Putamen (tissue), 1 donor: Measurements from ENCODE around the gene CAB39L.
"Not testable (repeated sequence)": the region's sequence is repeated elsewhere in the genome, so short reads cannot be mapped to it uniquely, and the experiment has no call there.

Experiments used
- DNase-seq: peaks from one replicate; pipeline ENCODE4 v3.0.0-alpha.2; 2016; ENCODE audit warnings: low spot score

Gene CAB39L

DNA sequence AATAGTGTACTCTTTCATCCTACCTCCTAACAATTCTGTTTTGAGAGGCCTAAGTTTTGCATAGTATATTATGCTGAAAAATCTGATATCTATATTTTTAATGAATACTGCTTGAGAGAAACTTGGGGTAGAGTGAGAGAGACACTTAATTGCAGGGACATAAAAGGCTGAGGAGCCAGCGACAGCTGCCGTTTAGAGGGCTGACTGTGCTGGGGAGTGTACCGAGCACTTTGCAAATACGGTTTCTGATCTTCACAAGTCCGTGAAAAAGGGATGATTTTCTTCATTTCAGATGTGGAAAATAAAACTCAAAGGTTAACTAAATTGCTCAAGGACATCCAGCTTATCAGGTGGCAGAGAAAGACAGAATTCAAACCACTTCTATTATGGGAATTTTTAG is 97.4 kb downstream of the CAB39L start:
- no peak for DNase-seq

DNA sequence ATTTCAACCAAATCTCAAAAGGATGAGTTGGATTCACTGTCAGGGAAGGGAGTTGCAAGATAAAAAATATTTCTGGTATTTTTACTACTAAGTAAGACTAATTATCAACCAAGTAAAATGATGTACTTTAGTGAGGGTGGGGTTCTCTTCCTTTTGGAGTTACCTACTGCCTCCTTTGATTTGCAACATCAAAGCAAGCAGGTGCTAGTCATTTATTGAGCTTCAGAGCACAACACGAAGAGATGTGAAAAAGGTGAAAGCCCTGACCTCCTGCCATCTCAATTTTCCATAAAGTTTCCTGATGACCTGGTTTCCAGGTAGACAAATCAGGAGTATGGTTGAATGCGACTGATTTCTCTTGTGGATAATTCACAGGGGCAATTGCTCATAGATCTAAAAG is 100.1 kb downstream of the CAB39L start:
- DNase-seq: no peak

DNA sequence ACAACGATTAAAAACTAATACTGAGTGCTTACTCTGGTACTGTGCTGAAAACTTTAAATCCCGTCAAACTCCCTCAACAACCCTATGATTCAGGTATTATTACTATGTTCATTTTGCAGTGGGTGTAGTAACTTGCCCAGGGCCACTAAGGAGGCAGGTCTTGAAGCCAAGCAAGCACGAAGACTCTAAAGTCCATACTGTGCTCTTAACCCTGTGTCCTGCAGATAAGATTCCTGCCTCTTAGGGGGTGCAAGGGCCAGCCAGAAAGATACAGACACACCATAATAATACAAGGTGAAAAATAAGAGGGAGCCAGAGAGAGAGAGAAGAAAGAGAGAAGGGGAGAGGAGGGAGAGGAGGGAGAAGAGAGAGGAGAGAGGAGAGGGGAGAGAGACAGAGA is 100.6 kb downstream of the CAB39L start:
- DNase-seq: no peak

DNA sequence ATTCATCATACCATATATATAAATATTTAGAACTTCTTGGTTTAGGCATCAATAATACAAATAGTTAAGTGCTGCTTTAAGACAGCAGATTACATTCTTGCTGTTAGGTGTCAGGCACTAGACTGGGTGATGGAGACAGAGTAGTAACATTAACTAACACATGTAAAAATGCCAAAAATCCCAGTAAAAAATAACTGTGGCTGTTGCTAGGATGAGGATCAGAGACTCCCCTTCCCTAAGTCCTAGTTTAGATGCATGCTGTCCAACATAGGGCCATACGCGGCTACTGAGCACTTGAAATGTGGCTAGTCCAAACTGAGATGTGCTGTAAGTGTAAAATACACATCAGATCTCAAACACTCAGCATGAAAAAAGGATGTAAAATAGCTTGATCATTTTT is 101.4 kb downstream of the CAB39L start:
- DNase-seq: no peak

DNA sequence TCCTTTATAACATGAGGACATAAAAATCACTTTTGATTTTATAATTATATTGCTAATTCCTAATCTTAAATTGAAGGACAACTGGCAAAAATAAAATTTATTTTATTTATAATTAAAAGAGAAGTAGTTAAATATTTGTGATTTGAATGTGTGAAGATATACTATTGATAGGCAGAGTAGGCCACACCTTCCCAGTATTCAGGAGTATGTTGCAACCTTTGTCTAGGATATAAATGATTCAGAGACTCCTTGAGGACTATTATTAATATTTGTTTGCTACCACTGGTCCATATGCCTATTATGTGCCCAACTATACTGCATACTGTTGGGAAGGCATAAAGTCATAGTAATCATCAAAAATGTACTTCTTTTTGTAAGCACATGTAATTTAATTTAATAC is 101.9 kb downstream of the CAB39L start:
- no peak for DNase-seq

DNA sequence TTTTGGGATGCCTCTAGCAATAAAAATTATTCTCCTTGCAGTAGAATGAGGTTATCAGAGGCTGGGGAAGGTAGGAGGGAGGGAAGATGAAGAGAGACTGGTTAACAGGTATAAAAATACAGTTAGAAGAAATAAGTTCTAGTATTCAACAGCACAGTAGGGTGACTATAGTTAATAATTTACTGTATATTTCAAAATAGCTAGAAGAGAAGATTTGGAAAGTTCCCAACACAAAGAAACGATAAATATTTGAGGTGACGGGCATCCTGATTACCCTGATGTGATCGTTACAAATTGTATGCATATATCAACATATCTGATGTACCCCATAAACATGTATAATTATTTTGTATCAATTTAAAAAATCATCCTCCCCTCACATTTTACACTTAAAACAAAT is 102.3 kb downstream of the CAB39L start:
- DNase-seq: no peak

DNA sequence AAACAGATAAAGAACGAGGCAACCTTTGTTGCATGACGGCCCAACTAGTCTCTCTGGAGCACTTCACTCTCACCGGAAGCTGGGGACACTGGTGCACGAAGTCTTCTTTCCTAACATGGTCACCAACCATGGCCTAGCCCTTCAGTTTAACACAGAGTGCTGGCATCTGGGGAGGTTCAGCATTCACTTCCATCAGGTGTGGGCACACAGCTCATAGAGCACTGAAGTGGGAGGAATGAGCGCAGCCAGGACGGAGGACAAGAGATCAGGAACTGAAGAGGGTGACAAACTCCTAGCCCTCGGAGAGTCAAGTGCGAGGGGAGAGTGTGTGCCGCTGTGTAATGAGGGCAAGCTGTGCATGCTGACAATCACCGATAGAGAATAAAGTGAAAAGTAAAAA is 103.7 kb downstream of the CAB39L start:
- no peak for DNase-seq

DNA sequence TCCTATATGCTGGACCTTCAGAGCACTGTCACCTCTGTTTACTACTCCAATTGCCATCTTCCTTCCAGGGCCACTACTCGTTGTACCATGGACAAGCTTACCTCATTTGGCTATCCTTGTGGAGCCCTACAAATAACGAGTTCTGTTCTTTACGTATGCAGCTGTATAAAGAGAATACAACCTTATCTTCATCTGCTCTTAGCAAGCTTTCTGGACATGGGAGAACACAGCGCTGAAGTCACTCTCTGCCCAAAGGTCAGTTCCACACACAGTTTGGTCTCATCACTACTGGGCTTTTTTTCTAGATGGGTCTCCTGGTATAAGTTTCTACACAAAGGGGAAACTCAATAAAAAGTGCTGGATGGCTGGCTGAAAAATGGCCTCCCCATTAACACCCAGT is 107.2 kb downstream of the CAB39L start:
- no peak for DNase-seq

DNA sequence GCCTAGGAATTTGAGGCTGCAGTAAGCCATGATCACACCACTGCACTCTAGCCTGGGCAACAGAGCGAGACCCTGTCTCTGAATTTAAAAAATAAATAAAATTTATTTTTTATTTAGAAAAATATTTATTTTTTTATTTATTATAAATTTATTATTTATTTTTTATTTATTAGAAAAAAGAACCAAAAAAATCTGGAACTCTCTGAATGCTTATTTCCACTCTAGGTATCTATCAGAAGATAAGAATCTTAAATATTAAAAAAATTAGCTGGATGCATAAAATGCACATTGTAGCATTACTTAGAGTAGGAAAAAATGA is 113.4 kb downstream of the CAB39L start:
- DNase-seq: no peak

DNA sequence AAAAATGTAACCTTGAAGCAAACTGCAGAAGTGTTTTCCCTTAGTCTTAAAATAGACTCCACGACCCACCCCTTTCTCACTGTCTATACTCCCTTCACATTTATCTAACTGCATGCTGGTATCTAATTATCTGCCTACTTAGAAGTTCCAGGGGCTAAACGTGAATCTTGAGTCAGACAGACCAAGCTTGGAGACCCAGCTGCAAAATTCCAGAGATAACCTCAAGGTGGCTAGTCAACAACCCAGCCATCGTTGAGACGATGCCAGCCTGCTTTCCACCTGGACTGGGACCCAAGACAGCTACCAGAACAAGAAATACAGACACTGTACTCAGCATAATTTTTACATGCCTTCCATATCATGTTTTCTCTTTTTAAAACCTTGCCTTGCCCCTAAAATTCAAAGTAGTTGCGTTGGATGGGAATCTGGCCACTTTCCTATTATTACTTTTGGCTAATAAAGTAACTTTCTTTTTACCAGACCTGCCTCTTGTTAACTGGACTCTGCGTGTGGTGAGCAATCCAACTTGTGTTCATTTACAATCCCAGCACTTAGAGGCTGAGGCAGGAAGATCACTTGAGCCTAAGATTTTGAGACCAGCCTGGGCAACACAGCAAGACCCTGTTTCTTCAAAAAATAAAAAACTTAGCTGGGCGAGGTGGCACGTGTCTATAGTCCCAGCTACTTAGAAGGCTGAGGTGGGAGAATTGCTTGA is 113.9 kb downstream of the CAB39L start:
- no peak for DNase-seq

DNA sequence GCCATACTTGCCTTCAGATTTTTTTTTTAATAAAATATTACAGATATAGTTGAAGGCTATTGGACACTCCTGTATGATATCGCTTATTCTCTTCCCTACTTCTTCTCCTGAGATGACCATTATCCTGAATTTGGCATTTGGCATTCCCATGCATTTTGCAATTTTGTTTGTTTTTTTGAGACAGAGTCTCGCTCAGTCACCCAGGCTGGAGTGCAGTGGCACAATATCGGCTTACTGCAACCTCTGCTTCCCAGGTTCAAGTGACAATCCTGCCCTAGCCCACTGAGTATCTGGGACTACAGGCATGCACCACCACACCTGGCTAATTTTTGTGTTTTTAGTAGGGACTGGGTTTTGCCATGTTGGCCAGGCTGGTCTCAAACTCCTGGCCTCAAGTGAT is 116.7 kb downstream of the CAB39L start:
- not testable (repeated sequence) for DNase-seq

DNA sequence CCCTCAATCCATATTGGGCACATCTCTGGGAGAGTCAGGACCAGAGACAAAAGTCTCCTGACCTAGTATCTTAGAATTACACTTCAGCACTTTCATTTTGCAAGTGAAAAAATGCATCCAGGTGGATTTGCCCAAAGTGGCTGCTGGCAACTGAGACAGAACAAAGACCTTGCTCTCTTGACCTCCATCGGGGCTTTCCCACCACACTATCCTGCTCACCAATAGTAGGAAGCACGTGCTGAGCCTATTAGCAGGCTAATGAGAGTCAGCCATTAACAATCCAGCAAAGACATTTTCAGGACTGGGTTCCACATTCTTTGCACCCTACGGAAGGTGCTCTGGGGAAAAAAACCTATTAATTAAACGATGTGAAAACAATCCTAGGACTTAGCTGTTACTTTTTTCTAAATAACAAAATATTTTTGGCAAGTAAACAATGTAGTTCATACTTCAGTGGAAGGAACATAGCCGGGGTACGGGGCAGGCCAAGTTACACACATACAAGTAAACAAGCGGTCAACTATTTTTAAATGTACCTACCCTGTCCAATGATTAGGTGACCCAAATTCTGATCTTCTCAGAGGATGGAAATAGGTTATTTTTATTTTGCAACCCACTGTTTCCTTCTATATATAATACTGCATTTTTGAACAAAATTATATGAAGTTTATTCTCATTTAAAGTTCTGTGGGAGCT is 117.5 kb downstream of the CAB39L start:
- DNase-seq: no peak

DNA sequence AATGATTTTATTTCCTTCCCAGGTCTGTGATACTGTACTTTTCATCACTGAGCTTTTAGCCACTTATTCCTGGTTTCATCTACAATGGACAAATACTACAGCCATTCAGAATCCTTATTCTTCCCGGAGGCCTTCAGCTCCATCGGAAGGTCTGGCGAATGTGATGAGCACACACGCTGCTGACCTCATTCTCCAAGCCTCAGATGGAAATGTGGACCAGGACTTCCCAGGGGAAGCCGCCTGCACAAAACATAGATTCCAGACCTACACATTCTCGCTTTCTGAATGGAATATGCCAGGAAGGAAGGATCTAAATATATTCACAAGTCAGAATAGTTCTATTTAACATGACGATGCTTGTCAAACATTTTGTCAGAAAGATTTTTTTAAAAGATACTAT is 120.5 kb downstream of the CAB39L start:
- DNase-seq: no peak

DNA sequence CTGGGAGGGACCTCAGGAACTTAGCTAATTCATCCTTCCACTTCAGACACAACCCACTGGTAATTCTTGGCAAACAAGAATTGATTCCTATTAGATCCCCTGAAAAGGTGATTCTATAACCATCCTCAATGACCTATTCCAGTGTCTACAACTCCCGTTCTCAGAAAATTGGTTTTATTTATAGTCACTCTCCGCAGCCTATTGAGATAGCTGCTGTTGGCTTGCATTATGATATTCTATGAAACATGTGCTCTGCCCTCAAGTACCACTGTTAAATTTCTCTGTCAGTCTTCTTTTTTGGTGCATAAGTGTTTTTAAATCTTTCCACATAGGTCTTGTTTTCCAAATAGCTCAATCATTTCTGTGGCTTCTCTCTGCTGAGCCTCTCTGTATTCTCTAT is 121.2 kb downstream of the CAB39L start:
- DNase-seq: no peak

DNA sequence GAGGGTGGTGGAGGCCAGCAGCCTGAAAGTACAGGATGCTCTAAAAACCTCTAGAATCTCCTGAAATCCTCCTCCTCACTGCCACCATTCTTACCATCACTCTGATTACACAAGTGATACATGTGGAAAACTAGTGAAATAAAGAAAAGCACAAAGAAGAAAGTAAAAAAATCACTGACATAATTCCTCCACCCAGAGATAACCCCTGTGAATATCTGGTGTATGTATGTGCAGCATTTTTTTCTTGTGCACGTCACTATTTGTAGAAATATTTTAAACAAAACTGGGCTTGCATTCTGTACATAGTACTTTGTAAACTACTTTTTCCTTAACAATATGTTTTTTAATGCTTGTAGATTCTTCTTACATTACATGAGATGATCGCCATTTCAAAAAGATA is 122.9 kb downstream of the CAB39L start:
- DNase-seq: no peak

DNA sequence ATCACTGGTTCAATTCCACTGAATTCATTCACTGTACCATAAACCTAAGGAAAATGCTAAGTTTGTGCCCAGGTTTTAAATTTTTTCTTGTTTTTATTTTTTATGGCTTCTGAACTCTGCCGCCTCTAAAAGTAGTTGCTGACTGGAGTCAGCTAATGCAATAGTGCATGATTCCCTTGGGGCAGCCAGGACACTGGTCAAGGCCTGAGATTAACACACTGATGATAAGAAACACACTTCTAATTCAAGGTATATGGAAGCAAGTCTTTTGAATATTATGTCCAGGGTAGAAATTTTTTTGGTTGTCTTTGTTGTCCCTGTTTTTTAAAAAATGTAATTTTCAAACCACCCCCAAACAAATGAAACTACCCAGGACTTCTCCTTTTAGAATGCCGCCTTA is 123.9 kb downstream of the CAB39L start:
- no peak for DNase-seq

DNA sequence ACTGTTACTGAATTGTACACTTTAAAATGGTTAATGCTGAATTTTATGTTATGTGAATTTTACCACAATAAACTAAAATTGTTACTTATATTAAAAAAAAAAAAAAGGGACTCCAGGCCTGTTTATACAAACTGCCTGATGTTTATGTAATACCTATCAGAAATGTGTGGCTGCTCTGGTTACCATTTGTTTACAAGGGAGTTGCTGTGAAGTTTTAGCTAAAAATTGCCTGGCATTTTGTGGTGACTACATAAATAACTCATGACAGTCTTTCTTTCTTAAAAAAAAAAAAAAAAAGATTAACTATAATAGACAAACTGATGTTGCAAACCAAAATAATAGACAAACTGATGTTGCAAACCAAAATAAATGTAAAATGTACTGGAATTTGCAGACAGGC is 124.3 kb downstream of the CAB39L start:
- no peak for DNase-seq

DNA sequence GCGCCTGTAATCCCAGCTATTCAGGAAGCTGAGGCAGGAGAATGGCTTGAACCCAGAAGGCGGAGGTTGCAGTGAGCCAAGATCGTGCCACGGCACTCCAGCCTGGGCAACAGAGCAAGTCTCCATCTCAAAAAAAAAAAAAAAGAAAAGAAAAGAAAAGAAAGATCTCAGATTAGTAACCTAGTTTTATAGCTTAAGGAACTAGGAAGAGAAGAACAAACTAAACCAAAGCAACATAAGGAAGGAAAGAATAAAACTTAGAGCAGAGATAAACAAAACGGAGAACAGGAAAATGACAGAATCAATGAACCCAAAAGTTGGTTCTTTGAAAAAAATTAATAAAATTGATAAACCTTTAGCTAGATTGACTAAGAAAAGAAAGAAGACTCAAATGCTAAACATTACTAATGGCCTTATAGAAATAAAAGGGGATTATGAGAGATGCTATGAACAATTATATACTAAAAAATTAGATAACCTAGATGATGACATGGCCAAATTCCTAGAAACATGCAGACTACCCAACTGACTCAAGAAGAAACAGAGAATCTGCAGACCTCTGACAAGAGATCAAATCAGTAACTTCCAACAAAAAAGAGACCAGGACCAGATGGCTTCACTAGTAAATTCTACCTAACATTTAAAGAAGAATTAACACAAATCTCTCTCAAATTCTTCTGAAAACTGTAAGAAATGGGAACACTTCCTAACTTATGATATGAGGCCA is 127.9 kb downstream of the CAB39L start:
- DNase-seq: no peak

DNA sequence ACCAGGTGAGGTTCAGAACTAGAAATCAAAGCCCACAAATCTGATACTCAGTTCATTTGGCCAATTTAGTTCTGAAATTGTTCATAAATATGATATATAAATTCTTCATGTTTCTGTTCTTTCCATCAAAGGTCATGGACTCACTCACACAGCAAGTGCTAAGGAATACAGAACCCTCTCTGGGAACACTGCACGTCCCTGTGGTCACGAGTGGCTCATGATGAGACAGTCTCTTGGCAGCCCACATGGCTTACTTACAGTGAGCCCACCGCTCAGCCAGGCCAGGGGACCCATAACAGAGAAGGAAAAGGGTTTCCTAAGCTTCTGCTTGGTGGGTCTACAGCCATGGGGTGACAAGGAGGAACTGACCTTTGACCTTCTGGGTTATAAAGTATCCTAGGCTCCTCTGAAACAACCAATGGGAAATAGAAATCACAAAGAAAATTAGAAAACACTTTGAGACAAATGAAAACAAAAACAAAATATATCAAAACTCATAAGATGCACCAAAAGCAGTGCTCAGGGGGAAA is 128.8 kb downstream of the CAB39L start:
- no peak for DNase-seq

DNA sequence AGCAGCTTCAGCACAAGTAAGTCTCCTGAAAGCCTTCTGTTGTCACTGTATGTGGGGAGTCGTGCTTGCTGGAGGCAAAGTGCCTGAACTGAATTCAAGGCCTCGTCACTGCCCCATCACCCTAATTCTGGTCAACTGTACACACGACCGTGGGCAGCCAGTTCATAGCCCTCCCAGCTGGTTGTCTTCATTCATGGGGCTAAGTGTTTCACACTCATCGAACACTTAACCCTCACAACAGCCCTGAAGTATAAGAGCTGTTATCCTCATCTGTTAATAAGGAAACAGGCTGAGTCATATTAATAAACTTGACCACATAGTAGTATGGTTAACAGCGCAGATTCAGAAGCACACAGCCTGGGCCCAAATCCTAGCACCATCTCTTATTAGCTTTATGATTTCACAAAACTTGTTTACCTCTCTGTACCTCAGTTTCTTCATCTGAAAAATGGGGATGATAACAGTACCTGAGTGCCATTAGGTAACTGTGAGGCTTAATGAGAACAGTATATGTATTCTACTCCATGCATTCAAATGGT is 129.5 kb downstream of the CAB39L start:
- DNase-seq: no peak

DNA sequence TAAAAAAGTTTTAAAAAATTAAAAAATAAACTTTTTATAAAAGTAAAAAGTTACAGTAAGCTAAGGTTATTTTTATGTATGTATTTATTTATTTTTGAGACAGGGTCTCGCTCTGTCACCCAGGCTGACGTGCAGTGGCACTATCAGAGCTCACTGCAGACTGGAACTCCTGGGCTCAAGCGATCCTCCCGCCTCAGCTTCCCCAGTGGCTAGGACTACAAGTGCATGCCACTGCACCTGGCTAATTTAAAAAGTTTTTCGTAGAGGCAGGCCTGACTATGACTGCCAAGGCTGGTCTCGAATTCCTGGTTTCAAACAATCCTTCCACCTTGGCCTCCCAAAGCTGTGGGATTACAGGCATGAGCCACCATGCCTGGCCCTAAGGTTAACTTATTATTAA is 132.0 kb downstream of the CAB39L start:
- DNase-seq: no peak

DNA sequence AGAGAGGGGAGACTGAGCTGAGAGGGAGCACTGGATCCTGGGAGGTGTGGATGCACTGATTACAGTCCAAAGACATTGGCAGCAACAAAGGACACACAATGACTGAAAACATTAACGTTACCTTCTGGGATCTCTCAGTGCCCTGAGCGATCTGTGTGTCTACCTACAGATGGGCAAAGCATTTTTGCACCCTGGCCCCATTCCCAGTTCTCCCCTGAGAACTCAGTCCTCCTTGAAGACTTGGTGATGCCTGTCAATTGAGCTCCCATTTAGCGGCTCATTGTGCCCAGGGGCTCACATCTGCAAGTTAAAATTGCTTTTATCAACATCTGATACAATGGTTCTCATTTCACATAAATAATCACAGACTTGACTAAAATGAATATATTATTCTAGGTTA is 133.6 kb downstream of the CAB39L start:
- DNase-seq: no peak

DNA sequence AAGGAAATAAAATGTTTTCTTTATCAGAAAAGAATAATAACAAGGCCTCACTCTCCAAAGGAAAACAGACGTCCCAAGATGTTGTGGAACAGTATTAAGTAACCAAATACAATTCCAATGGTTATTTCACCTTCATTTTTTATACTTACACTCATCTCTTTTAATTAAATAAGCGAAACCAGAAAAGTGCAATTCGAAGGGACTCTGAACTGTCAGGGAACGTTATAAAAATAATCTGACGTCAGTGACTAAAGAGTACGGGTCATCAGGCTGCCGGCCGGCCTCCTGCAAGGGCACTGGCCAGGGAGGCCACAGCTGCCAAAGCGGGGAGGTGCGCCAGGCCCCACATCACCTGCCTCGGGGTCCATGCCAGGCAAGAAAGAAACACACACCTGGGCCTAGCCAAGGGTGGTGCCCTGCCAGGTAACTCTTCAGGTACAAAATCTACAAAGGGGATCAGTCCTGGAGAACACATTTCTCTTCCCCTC is 134.9 kb downstream of the CAB39L start:
- no peak for DNase-seq
